Neural crest cell (in vitro differentiated cells): ENCODE data around the gene TTC39B. TPM values are rescaled to one million over a fixed set of nuclear protein-coding genes. Genes with fewer than 3 reads are reported as not detected.

ENCODE experiments used
- DNase-seq: peaks from one replicate; pipeline ENCODE4 v3.0.0; 2021; ENCODE audit warnings: low read depth, mixed read lengths, low spot score
- H3K27ac Mint-ChIP-seq: one replicate; pipeline ENCODE4 v1.8.0; 2021; ENCODE audit warnings: mild to moderate bottlenecking, mixed read lengths; ENCODE audit not compliant: unreplicated experiment
- H3K27me3 Mint-ChIP-seq: 2 replicates; pipeline ENCODE4 v1.8.0; 2021; ENCODE audit warnings: low read depth, mild to moderate bottlenecking, mixed read lengths
- H3K36me3 Mint-ChIP-seq: 2 replicates; pipeline ENCODE4 v1.8.0; 2021; ENCODE audit warnings: low read depth, mild to moderate bottlenecking, mixed read lengths
- H3K4me1 Mint-ChIP-seq: 2 replicates; pipeline ENCODE4 v1.8.0; 2021; ENCODE audit warnings: mixed read lengths
- H3K4me3 Mint-ChIP-seq: one replicate; pipeline ENCODE4 v1.8.0; 2021; ENCODE audit warnings: mild to moderate bottlenecking, mixed read lengths
- H3K9me3 Mint-ChIP-seq: 2 replicates; pipeline ENCODE4 v1.8.0; 2021; ENCODE audit warnings: mixed read lengths
- total RNA-seq: library from RNA; stranded (reverse); gene quantifications from 2 replicates; pipeline ENCODE4 v1.2.1, GENCODE V29; 2021
- TF ChIP-seq, protein P1 (sequence below): fragments of 200-600 bp; sonication (generic); conservative IDR thresholded peaks from 2 replicates; pipeline ENCODE4 v1.5.0; 2021; ENCODE audit warnings: antibody characterized with exemption, mild to moderate bottlenecking

Gene TTC39B
- total RNA-seq, 1 donor from 2014 or later: 3.7 TPM

DNA sequence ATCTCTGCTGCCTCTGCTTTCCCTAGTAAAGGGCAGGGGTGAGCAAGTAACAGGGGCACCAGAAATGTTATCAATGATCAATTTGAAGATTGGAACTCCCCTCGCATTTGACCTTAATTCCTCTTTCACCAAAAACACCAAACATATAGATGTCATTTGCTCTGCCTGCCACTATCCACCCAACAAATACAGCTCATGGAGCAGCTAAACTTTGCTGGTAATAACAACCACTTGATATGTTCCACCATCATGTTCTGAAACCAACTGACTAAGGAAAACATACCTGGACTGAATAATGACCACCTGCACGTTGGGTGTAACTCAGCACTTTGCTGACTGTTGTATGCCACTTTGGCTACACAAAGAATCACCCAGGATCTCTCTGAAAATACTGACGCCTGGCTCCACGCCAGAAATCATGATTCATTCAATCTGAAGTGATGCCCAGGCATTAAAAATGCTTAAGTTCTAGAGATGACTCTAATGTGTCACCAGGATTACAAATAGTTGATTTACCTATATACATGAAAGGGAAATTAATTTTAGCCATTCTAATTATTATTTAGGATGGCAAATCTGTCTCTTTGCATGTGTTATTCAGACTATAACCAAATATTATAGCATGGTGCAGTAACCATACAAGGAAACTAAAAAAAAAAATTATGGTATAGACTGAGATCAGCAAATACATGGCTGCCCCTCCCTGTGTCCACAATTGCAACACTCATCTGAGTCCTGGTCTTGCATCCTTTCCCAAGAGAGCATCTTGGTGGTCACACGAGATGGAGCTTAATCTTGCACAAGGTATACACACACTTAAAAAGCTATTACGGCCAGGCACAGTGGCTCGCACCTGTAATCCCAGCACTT lies 43.1 kb upstream of the TTC39B start:
- Mint-ChIP-seq H3K4me3 (no peak overlapping the region), H3K27ac (no peak overlapping the region), H3K9me3 (no peaks in the 10 kb centered on the region), H3K27me3 (no peaks in the 10 kb centered on the region), H3K4me1 (peaks cover 5% of the 10 kb centered on the region), H3K36me3 (no peaks in the 10 kb centered on the region)
- no peak for DNase-seq
- TF ChIP-seq, protein P1, sequence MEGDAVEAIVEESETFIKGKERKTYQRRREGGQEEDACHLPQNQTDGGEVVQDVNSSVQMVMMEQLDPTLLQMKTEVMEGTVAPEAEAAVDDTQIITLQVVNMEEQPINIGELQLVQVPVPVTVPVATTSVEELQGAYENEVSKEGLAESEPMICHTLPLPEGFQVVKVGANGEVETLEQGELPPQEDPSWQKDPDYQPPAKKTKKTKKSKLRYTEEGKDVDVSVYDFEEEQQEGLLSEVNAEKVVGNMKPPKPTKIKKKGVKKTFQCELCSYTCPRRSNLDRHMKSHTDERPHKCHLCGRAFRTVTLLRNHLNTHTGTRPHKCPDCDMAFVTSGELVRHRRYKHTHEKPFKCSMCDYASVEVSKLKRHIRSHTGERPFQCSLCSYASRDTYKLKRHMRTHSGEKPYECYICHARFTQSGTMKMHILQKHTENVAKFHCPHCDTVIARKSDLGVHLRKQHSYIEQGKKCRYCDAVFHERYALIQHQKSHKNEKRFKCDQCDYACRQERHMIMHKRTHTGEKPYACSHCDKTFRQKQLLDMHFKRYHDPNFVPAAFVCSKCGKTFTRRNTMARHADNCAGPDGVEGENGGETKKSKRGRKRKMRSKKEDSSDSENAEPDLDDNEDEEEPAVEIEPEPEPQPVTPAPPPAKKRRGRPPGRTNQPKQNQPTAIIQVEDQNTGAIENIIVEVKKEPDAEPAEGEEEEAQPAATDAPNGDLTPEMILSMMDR: no peak

DNA sequence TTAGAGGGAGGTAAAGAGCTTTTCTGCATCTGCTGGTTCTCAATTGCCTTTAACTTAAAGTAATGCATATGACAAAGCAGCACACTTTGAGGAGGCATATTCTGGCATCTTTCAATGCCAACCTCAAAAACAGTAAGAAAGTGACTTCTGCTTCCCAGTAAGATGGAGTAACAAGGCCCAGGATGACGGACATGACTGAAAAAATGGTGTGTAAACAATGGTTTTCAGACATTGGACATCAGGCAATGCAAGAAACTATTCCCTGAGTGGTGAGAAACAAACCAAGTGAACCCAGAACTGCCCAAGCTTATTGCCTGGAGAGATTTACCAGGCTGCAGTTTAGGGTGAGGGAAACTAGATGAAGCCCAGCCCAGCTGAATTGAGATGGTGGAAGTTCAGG lies 39.8 kb upstream of the TTC39B start:
- Mint-ChIP-seq H3K9me3 (peaks cover 5% of the 10 kb centered on the region), H3K27me3 (no peaks in the 10 kb centered on the region), H3K36me3 (no peaks in the 10 kb centered on the region), H3K4me3 (no peak overlapping the region), H3K27ac (no peak overlapping the region), H3K4me1 (peaks cover 13% of the 10 kb centered on the region)
- TF ChIP-seq, protein P1: no peak
- no peak for DNase-seq

DNA sequence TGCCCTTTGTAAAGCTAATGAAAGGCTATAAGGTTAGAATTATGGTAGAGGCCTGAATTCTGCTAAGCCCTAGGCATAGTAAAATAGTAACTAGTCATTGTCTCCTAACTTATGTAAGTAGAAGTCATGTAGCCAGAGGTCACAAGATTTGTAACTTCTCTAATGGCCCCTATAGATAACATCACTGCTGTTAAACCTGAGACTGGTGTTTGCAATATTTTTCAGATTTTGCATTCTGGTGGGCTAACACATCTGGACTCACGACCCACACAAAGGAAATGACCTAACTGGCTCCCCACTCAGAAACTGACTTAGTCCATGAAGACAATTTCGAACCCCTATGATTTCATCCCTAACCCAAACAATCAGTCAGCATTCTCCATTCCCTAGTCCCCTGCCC lies 37.2 kb upstream of the TTC39B start:
- Mint-ChIP-seq H3K4me3 (no peak overlapping the region), H3K27me3 (no peaks in the 10 kb centered on the region), H3K27ac (peak overlapping the region; percentile 36), H3K4me1 (peaks cover 8% of the 10 kb centered on the region), H3K36me3 (no peaks in the 10 kb centered on the region), H3K9me3 (peaks cover 5% of the 10 kb centered on the region)
- TF ChIP-seq, protein P1: no peak
- no peak for DNase-seq

DNA sequence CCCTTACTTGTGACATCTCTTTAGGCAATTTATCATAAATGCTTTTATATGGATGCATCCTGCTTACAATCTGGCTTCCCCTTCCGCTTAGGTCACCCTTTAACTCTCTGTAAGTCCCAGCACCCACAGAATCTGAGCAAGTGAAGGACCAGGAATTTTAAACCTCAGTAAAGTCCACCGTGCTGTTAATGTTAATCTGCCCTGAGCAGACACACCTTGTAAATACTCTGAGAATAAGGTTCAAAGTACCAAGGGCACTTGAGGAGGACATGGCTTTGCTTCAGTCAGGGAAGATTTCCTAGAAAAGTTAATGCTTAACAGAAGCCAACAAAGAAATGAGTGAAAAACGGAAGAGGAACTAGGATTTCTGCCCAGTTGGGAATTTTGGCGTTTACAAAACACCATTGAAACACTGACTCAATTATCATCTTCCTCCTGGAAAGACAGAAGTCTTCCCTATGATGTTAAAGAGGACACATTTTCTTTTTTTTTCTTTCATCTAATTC lies 26.4 kb upstream of the TTC39B start:
- no peak overlapping the region for H3K27ac Mint-ChIP-seq
- no peaks in the 10 kb centered on the region for H3K36me3 Mint-ChIP-seq
- DNase-seq: no peak
- no peaks in the 10 kb centered on the region for H3K27me3 Mint-ChIP-seq
- TF ChIP-seq, protein P1: no peak
- H3K4me1 Mint-ChIP-seq: no peaks in the 10 kb centered on the region
- no peak overlapping the region for H3K4me3 Mint-ChIP-seq
- H3K9me3 Mint-ChIP-seq: peaks cover 2% of the 10 kb centered on the region

DNA sequence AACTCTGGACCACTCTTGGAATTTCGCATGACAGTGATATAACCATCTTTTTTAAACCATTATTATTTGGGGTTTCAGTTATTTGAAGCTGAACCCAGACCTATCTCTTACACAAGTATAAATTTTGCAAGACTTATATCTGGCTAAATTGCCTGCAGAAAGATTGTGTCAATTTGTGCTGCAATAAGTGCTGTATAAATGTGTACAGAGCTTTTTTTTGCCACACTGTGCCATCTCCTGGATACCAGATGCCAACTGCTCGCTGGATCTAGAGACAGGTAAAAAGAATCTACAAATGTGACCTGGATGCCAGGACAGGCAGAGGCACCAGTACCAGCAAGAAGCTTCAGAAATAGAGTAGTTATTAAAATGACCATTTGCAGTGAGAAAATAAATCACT lies 25.9 kb upstream of the TTC39B start:
- Mint-ChIP-seq H3K27ac (no peak overlapping the region), H3K36me3 (no peaks in the 10 kb centered on the region), H3K27me3 (no peaks in the 10 kb centered on the region), H3K9me3 (peaks cover 2% of the 10 kb centered on the region), H3K4me1 (no peaks in the 10 kb centered on the region), H3K4me3 (no peak overlapping the region)
- DNase-seq: no peak
- TF ChIP-seq, protein P1: no peak
